Tongue (tissue), 2 donors: Measurements from ENCODE around the gene SOD2. TPM values are rescaled to one million over a fixed set of nuclear protein-coding genes. Genes with fewer than 3 reads are reported as not detected.

Source experiments
- small RNA-seq: library from RNA; depleted of rRNA; stranded (forward); fragments of <200 nt; gene quantifications from one replicate; pipeline ENCODE3, GENCODE V24; 2014; ENCODE audit warnings: low replicate concordance
- total RNA-seq: library from RNA; depleted of rRNA; stranded (reverse); fragments of >200 nt; gene quantifications from one replicate; pipeline ENCODE4 v1.2.3, GENCODE V29; 2014

Gene SOD2
- total RNA-seq, 1 donor from 2014 or later: 216 TPM

Small RNA genes lying within 50 kb of the gene (small RNA-seq; reads per million reads assigned to genes)
- gene RNU4ATAC18P: not detected

Other genes with a start within 250 kb of the SOD2 start
- gene WTAP, start 34.3 kb upstream of the SOD2 start, total RNA-seq: 91.8 TPM
- 6.4 TPM for gene ACAT2, start 68.8 kb upstream of the SOD2 start, total RNA-seq
- 202 TPM for gene TCP1, start 96.4 kb upstream of the SOD2 start, total RNA-seq
- 62.6 TPM for gene MRPL18, start 97.2 kb upstream of the SOD2 start, total RNA-seq
- 0.82 TPM for gene PNLDC1, start 107.0 kb upstream of the SOD2 start, total RNA-seq
- not detected for gene MAS1, start 197.7 kb upstream of the SOD2 start, total RNA-seq